ENCODE data around the gene TAF6.

- TF ChIP-seq EZH2 (IDR thresholded peaks at IDR 0.05; ENCODE audit: low read length, missing control alignments): no peak
- no peak for TF ChIP-seq CTCF (conservative IDR thresholded peaks at IDR 0.05 in 1 of 2, IDR thresholded peaks at IDR 0.05 in 1 of 2; ENCODE audit: low read depth in 1 of 2, low read length in 2 of 2)
Measured at GRCh38 chr7:100105534-100105933, 13.6 kb downstream of the TAF6 start.
